Liver (tissue), 9 donors: Measurements from ENCODE around the gene C20orf173. TPM values are rescaled to one million over a fixed set of nuclear protein-coding genes. Genes with fewer than 3 reads are reported as not detected.

ENCODE experiments used
- DNase-seq: peaks from one replicate; pipeline ENCODE4 v3.0.0-alpha.2; 2017; ENCODE audit warnings: low spot score
- H3K27ac ChIP-seq, 2 donors: one replicate each; pipeline ENCODE4 v1.7.0; 2013; ENCODE audit warnings: inconsistent platforms in 2 of 2, low read length in 2 of 2, control low read depth in 1 of 2, low read depth in 1 of 2, mild to moderate bottlenecking in 1 of 2
- H3K27me3 ChIP-seq, 4 donors: one replicate each; pipeline versions ENCODE4 v1.6.1 to v1.7.0; 2013; ENCODE audit warnings: low read length in 3 of 4, inconsistent platforms in 1 of 4, mild to moderate bottlenecking in 1 of 4, moderate library complexity in 1 of 4; ENCODE audit not compliant: control insufficient read depth in 4 of 4, insufficient read depth in 4 of 4
- H3K36me3 ChIP-seq, 4 donors: one replicate each; pipeline versions ENCODE4 v1.6.1 to v1.7.0; 2013; ENCODE audit warnings: low read length in 3 of 4, mild to moderate bottlenecking in 3 of 4, low read depth in 1 of 4, moderate library complexity in 1 of 4; ENCODE audit not compliant: control insufficient read depth in 4 of 4, insufficient read depth in 3 of 4
- H3K4me1 ChIP-seq, 4 donors: one replicate each; pipeline versions ENCODE4 v1.6.1 to v1.7.0; 2013; ENCODE audit warnings: low read length in 3 of 4, mild to moderate bottlenecking in 3 of 4, moderate library complexity in 1 of 4; ENCODE audit not compliant: control insufficient read depth in 4 of 4, insufficient read depth in 4 of 4
- H3K4me3 ChIP-seq, 3 donors: one replicate each; pipeline versions ENCODE4 v1.6.1 to v1.7.0; 2013; ENCODE audit warnings: low read length in 3 of 3, control low read depth in 1 of 3, low read depth in 1 of 3, mild to moderate bottlenecking in 1 of 3
- H3K9ac ChIP-seq, 2 donors: one replicate each; pipeline ENCODE4 v1.7.0; 2013; ENCODE audit warnings: low read length in 2 of 2, mild to moderate bottlenecking in 2 of 2, moderate library complexity in 2 of 2, control low read depth in 1 of 2, low read depth in 1 of 2
- H3K9me3 ChIP-seq, 4 donors: one replicate each; pipeline versions ENCODE4 v1.6.1 to v1.7.0; 2013; ENCODE audit warnings: low read length in 3 of 4; ENCODE audit not compliant: control insufficient read depth in 4 of 4
- ATF3 ChIP-seq: IDR thresholded peaks from 2 replicates; pipeline ENCODE4 v1.6.1; 2016; ENCODE audit warnings: antibody characterized with exemption
- CTCF ChIP-seq: fragments of 150-350 bp; IDR thresholded peaks from 2 replicates; pipeline ENCODE4 v1.5.1; 2017; ENCODE audit warnings: improper control_type of control experiment, low read depth, low read length; ENCODE audit not compliant: missing input control
- EGR1 ChIP-seq, 2 donors: IDR thresholded peaks; 2 replicates each; pipeline ENCODE4 v1.6.1; 2016 to 2018; ENCODE audit warnings: antibody characterized with exemption in 2 of 2, low read depth in 2 of 2
- FOXA1 ChIP-seq: IDR thresholded peaks from 2 replicates; pipeline ENCODE4 v1.6.1; 2016; ENCODE audit warnings: antibody characterized with exemption
- FOXA2 ChIP-seq: IDR thresholded peaks from 2 replicates; pipeline ENCODE4 v1.6.1; 2016; ENCODE audit warnings: antibody characterized with exemption
- GABPA ChIP-seq, 2 donors: IDR thresholded peaks in 1 of 2; conservative IDR thresholded peaks in 1 of 2; 2 replicates each; pipeline ENCODE4 v1.6.1; 2016; ENCODE audit warnings: antibody characterized with exemption in 2 of 2, mild to moderate bottlenecking in 1 of 2, moderate library complexity in 1 of 2
- HNF4A ChIP-seq, 2 donors: conservative IDR thresholded peaks; 2 replicates each; pipeline ENCODE4 v1.6.1; 2016; ENCODE audit warnings: antibody characterized with exemption in 2 of 2, mild to moderate bottlenecking in 2 of 2
- HNF4G ChIP-seq: IDR thresholded peaks from 2 replicates; pipeline ENCODE4 v1.6.1; 2016; ENCODE audit warnings: antibody characterized with exemption
- JUND ChIP-seq, 2 donors: IDR thresholded peaks; 2 replicates each; pipeline ENCODE4 v1.6.1; 2016; ENCODE audit warnings: antibody characterized with exemption in 2 of 2
- MAX ChIP-seq: IDR thresholded peaks from 2 replicates; pipeline ENCODE4 v1.6.1; 2016; ENCODE audit warnings: antibody characterized with exemption
- NR2F2 ChIP-seq: IDR thresholded peaks from 2 replicates; pipeline ENCODE4 v1.6.1; 2016; ENCODE audit warnings: antibody characterized with exemption
- RAD21 ChIP-seq, 2 donors: IDR thresholded peaks; 2 replicates each; pipeline ENCODE4 v1.6.1; 2016; ENCODE audit warnings: antibody characterized with exemption in 2 of 2, mild to moderate bottlenecking in 2 of 2
- REST ChIP-seq: IDR thresholded peaks from 2 replicates; pipeline ENCODE4 v1.6.1; 2016; ENCODE audit warnings: antibody characterized with exemption, mild to moderate bottlenecking
- RXRA ChIP-seq, 2 donors: IDR thresholded peaks; 2 replicates each; pipeline ENCODE4 v1.6.1; 2017 to 2018; ENCODE audit warnings: antibody characterized with exemption in 2 of 2, mild to moderate bottlenecking in 1 of 2
- SP1 ChIP-seq: IDR thresholded peaks from 2 replicates; pipeline ENCODE4 v1.6.1; 2018; ENCODE audit warnings: antibody characterized with exemption, mild to moderate bottlenecking
- TAF1 ChIP-seq: conservative IDR thresholded peaks from 2 replicates; pipeline ENCODE4 v1.6.1; 2016; ENCODE audit warnings: antibody characterized with exemption, mild to moderate bottlenecking
- YY1 ChIP-seq: IDR thresholded peaks from 2 replicates; pipeline ENCODE4 v1.6.1; 2016; ENCODE audit warnings: antibody characterized with exemption, mild to moderate bottlenecking
- ZBTB33 ChIP-seq: IDR thresholded peaks from 2 replicates; pipeline ENCODE4 v1.6.1; 2016; ENCODE audit warnings: antibody characterized with exemption
- WGBS: extraction: QIAGEN DNeasy Blood & Tissue Kit; methylation state at CpG from one replicate; pipeline ENCODE4 v1.1.7; 2013; 5-methylcytosine and 5-hydroxymethylcytosine counted together
- polyA plus RNA-seq, 2 donors: library from polyadenylated mRNA; stranded (reverse) in 1 of 2; unstranded in 1 of 2; fragments of 200-250 nt in 1 of 2; fragments of >200 nt in 1 of 2; fragmentation: Nextera tagmentation in 1 of 2; extraction: Ambion mirVana in 1 of 2; gene quantifications; one replicate each; pipeline versions ENCODE4 v1.2.1 to v1.2.3, GENCODE V29; 2013 to 2015
- total RNA-seq, 2 donors: library from RNA; depleted of rRNA; stranded (reverse); fragments of >200 nt; gene quantifications; one replicate each; pipeline ENCODE4 v1.2.3, GENCODE V29; 2014
- donor health status: healthy.
- donor health status: healthy.
- donor health status: healthy.
- donor health status: healthy.
- donor health status: healthy.

Gene C20orf173
- total and polyA plus RNA-seq, 4 donors: not detected

GRCh38 chr20:35503281-35503680 is 26.2 kb downstream of the C20orf173 start:
- peaks cover 6 to 81% (median 35%) of the 10 kb centered on the region in 4 donors for H3K36me3 ChIP-seq
- no peak overlapping the region for H3K9ac ChIP-seq
- no peak overlapping the region for H3K27ac ChIP-seq
- WGBS: 95% methylated on average over 10 of the region's 10 CpGs
- no peak for TF ChIP-seq ZBTB33
- no peak for TF ChIP-seq REST
- no peak for TF ChIP-seq FOXA2
- TF ChIP-seq ATF3: no peak
- no peak for TF ChIP-seq HNF4A (conservative IDR thresholded peaks at IDR 0.05)
- H3K9me3 ChIP-seq: no peaks in the 10 kb centered on the region
- H3K27me3 ChIP-seq: no peaks in the 10 kb centered on the region
- no peaks in the 10 kb centered on the region for H3K4me1 ChIP-seq
- H3K4me3 ChIP-seq: no peak overlapping the region
- DNase-seq: no peak

- Histone ChIP-seq H3K9me3 (no peaks in the 10 kb centered on the region), H3K4me3 (no peak overlapping the region), H3K9ac (no peak overlapping the region), H3K4me1 (no peaks in the 10 kb centered on the region), H3K27me3 (no peaks in the 10 kb centered on the region), H3K36me3 (peaks cover 11 to 81% (median 39%) of the 10 kb centered on the region in 4 donors), H3K27ac (no peak overlapping the region)
- 83% methylated on average over 8 of the region's 8 CpGs for whole genome bisulfite sequencing
- TF ChIP-seq RAD21 (IDR thresholded peaks at IDR 0.05) (no peak), YY1 (no peak), HNF4A (conservative IDR thresholded peaks at IDR 0.05) (no peak), JUND (IDR thresholded peaks at IDR 0.05) (no peak), HNF4G (no peak), GABPA (IDR thresholded peaks at IDR 0.05 in 1 of 2, conservative IDR thresholded peaks at IDR 0.05 in 1 of 2) (no peak), MAX (no peak), REST (no peak), SP1 (no peak), NR2F2 (no peak), CTCF (no peak), EGR1 (IDR thresholded peaks at IDR 0.05; ENCODE audit: low read depth in 2 of 2) (no peak), FOXA1 (no peak), TAF1 (no peak), ZBTB33 (no peak), RXRA (IDR thresholded peaks at IDR 0.05) (no peak)
- DNase-seq: no peak
Observed at GRCh38 chr20:35502352-35502751, 27.1 kb downstream of the C20orf173 start.
